ENCODE data around the gene SMG6. TPM values are rescaled to one million over a fixed set of nuclear protein-coding genes. Genes with fewer than 3 reads are reported as not detected.
A peak's percentile ranks its signal among the peaks of the same experiment; 100 is the strongest.

The SMG6 gene
- total and polyA plus RNA-seq, 8 donors, result 27.7 to 42.2 (median 38.5) TPM

DNA sequence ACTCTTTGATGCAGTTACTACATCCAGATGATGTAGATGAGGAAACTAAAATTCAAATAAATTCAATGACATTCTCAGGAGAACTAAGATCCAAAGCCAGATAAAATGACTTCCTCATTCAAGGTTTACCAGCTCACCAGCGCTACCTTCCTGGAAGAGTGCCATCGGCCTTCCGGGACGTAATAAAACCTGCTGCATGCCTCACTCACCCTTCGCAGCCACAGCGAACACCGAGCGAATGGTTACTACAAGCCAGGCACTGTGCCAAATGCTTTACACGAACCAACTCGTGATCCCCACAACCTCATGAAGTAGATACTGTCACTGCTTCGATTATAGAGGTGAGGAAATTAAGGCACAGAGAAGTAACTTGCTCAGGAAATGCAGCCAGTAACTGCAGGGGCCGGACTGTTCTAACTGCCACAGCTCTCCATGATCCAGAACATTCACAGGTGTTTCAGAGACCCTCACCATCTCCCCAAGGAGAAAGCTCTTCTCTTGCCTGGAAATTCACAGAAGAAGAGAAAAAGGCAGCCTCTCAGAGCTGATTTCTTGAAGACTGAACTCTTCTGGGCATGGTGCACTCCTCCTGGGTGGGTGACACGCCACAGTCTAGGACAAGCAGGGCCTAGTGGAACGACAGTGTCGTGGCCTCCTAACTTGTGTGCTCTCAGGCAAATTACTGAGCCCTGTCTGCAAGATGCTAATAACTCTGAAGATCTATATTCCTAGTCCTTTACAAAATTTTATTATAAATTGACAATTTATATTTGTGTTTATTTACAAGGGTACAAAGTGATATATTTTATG is 201.9 kb downstream of the SMG6 start:
- Histone ChIP-seq H3K27me3 (no peaks in the 10 kb centered on the region), H3K4me3 (no peak overlapping the region), H3K36me3 (no peaks in the 10 kb centered on the region), H3K27ac (no peak overlapping the region), H3K9me3 (no peaks in the 10 kb centered on the region), H3K4me1 (peaks cover 6 to 13% of the 10 kb centered on the region in 2 donors)
- peak; percentile 82 for ATAC-seq
- DNase-seq, result peak in 1 of 4 donors; percentile 79
- TF ChIP-seq, protein P1, sequence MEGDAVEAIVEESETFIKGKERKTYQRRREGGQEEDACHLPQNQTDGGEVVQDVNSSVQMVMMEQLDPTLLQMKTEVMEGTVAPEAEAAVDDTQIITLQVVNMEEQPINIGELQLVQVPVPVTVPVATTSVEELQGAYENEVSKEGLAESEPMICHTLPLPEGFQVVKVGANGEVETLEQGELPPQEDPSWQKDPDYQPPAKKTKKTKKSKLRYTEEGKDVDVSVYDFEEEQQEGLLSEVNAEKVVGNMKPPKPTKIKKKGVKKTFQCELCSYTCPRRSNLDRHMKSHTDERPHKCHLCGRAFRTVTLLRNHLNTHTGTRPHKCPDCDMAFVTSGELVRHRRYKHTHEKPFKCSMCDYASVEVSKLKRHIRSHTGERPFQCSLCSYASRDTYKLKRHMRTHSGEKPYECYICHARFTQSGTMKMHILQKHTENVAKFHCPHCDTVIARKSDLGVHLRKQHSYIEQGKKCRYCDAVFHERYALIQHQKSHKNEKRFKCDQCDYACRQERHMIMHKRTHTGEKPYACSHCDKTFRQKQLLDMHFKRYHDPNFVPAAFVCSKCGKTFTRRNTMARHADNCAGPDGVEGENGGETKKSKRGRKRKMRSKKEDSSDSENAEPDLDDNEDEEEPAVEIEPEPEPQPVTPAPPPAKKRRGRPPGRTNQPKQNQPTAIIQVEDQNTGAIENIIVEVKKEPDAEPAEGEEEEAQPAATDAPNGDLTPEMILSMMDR (IDR thresholded peaks at IDR 0.05), result no peak
- intact Hi-C loops (cut with DNase I), result no loop called here

GRCh38 chr17:2095536-2095910 is 208.1 kb downstream of the SMG6 start:
- peaks cover 15 to 34% of the 10 kb centered on the region in 2 donors for H3K4me1 ChIP-seq
- TF ChIP-seq, protein P1 (IDR thresholded peaks at IDR 0.05), result no peak
- intact Hi-C loops (cut with DNase I), result no loop called here
- DNase-seq (no peak), ATAC-seq (no peak)
- no peaks in the 10 kb centered on the region for H3K9me3 ChIP-seq
- H3K27ac ChIP-seq, result peak overlapping the region in 1 of 2 donors; percentile 57
- no peak overlapping the region for H3K4me3 ChIP-seq
- H3K36me3 ChIP-seq, result no peaks in the 10 kb centered on the region
- no peaks in the 10 kb centered on the region for H3K27me3 ChIP-seq

DNA sequence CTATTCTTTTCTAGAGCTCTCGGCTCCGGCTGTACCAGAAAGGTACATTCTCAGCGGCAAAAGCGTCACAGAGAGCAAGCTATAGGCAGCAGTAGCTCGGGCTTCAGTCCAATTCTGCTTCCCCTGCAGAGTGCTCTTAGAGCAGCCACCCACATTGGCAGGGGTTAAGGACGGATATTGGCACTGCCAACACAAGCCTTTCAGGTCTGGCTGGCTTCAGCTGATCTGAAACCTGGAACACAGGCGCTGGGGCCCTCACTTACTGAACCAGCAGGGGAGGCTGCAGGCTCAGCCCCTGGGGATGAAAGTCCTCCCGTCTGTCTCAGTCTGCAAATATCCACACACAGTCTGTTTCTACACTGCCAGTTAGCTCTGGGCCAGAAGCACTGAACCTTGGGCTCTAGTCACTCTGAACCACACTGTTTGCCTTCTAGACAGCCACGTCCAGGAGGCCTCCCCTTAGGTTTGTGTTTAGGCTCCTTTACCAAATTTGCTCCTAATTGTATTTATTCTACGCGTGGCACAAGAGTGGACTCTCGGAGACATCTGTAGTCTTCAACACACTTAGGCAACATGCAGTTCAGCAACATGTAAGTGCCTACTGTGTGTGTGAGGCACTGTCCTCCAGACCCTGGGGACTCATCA is 208.6 kb downstream of the SMG6 start:
- Histone ChIP-seq H3K36me3 (no peaks in the 10 kb centered on the region), H3K4me3 (no peak overlapping the region), H3K9me3 (no peaks in the 10 kb centered on the region), H3K4me1 (peaks cover 20 to 39% of the 10 kb centered on the region in 2 donors), H3K27ac (peak overlapping the region in 1 of 2 donors; percentile 57), H3K27me3 (no peaks in the 10 kb centered on the region)
- DNase-seq, result peak in 2 of 4 donors; percentile 81 to 86
- ATAC-seq, result peak; percentile 83
- intact Hi-C loops (cut with DNase I), result no loop called here
- TF ChIP-seq, protein P1 (IDR thresholded peaks at IDR 0.05), result peak; percentile 18 to 56

DNA sequence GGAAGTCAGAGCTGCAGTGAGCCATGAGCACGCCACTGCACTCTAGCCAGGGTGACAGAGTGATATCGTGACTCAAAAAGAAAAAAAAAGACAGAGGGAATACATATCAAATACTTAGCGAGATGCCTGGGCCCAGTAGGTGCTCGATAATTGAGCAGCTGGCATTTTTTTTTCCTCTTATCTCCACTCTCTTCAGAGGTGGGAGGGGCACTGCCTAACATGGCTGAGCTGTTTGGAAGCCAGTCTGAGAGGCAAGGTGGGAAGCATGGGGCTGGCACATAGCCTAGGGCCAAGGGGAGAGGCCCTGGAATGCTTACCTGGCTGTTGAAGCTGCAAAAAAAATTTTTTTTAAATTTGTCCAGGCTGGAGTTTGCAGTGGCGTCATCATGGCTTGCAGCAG is 210.2 kb downstream of the SMG6 start:
- peak overlapping the region; percentile 20 to 43 for H3K27ac ChIP-seq
- no peaks in the 10 kb centered on the region for H3K27me3 ChIP-seq
- H3K4me3 ChIP-seq, result no peak overlapping the region
- H3K9me3 ChIP-seq, result no peaks in the 10 kb centered on the region
- ATAC-seq, result peak; percentile 71
- intact Hi-C loops (cut with DNase I), result no loop called here
- no peaks in the 10 kb centered on the region for H3K36me3 ChIP-seq
- peaks cover 37 to 55% of the 10 kb centered on the region in 2 donors for H3K4me1 ChIP-seq
- TF ChIP-seq, protein P1 (IDR thresholded peaks at IDR 0.05), result no peak
- DNase-seq, result peak in 2 of 4 donors; percentile 80 to 82

- intact Hi-C loops (cut with DNase I), result no loop called here
- H3K4me3 ChIP-seq, result no peak overlapping the region
- ATAC-seq (no peak), DNase-seq (no peak)
- H3K36me3 ChIP-seq, result no peaks in the 10 kb centered on the region
- H3K27ac ChIP-seq, result peak overlapping the region in 1 of 2 donors; percentile 43
- no peaks in the 10 kb centered on the region for H3K9me3 ChIP-seq
- peaks cover 48 to 66% of the 10 kb centered on the region in 2 donors for H3K4me1 ChIP-seq
- H3K27me3 ChIP-seq, result no peaks in the 10 kb centered on the region
- TF ChIP-seq, protein P1 (IDR thresholded peaks at IDR 0.05), result no peak
Measured at GRCh38 chr17:2092253-2092652, 211.3 kb downstream of the SMG6 start.

Measured in left lung (tissue), 10 donors.